CD4-positive, alpha-beta T cell treated with Interleukin-6 for 4 hours (primary cell): ENCODE data around the gene DIS3L2.
"Not testable (repeated sequence)": the region's sequence is repeated elsewhere in the genome, so short reads cannot be mapped to it uniquely, and the experiment has no call there.

Source experiments
- DNase-seq: peaks from one replicate; pipeline ENCODE4 v3.0.0-alpha.2; 2020; ENCODE audit warnings: mixed read lengths

The DIS3L2 gene

GRCh38 chr2:232336981-232337720 lies 375.6 kb downstream of the DIS3L2 start:
- DNase-seq, result no peak

- DNase-seq, result not testable (repeated sequence)
Measured at GRCh38 chr2:232338094-232338758, 376.7 kb downstream of the DIS3L2 start.

- DNase-seq, result no peak
Measured at GRCh38 chr2:232338759-232339106, 377.2 kb downstream of the DIS3L2 start.

GRCh38 chr2:232339121-232340081 lies 377.9 kb downstream of the DIS3L2 start:
- no peak for DNase-seq

GRCh38 chr2:232340171-232340935 lies 378.8 kb downstream of the DIS3L2 start:
- no peak for DNase-seq

- no peak for DNase-seq
Measured at GRCh38 chr2:232341061-232341738, 379.7 kb downstream of the DIS3L2 start.

GRCh38 chr2:232341739-232342126 lies 380.2 kb downstream of the DIS3L2 start:
- DNase-seq, result no peak

GRCh38 chr2:232342635-232343565 lies 381.4 kb downstream of the DIS3L2 start:
- no peak for DNase-seq

- DNase-seq, result no peak
Measured at GRCh38 chr2:232343821-232344220, 382.3 kb downstream of the DIS3L2 start.

GRCh38 chr2:232345251-232345650 lies 383.7 kb downstream of the DIS3L2 start:
- DNase-seq, result no peak

GRCh38 chr2:232347369-232347768 lies 385.9 kb downstream of the DIS3L2 start:
- no peak for DNase-seq

- DNase-seq, result no peak
Measured at GRCh38 chr2:232348936-232349335, 387.4 kb downstream of the DIS3L2 start.

GRCh38 chr2:232349546-232349945 lies 388.0 kb downstream of the DIS3L2 start:
- no peak for DNase-seq

- no peak for DNase-seq
Measured at GRCh38 chr2:232349946-232350635, 388.6 kb downstream of the DIS3L2 start.

- no peak for DNase-seq
Measured at GRCh38 chr2:232350804-232351685, 389.5 kb downstream of the DIS3L2 start.

- no peak for DNase-seq
Measured at GRCh38 chr2:232351686-232352510, 390.4 kb downstream of the DIS3L2 start.

- DNase-seq, result no peak
Measured at GRCh38 chr2:232352511-232353091, 391.1 kb downstream of the DIS3L2 start.

GRCh38 chr2:232353096-232353495 lies 391.6 kb downstream of the DIS3L2 start:
- no peak for DNase-seq
